Hypothalamus (tissue), 51 donors: ENCODE results near the gene SPAG5.

ENCODE experiments used
- DNase-seq, 51 donors: peaks; one replicate each; lab custom pipeline; 2025; lab: John Stamatoyannopoulos, UW

Gene SPAG5

DNA sequence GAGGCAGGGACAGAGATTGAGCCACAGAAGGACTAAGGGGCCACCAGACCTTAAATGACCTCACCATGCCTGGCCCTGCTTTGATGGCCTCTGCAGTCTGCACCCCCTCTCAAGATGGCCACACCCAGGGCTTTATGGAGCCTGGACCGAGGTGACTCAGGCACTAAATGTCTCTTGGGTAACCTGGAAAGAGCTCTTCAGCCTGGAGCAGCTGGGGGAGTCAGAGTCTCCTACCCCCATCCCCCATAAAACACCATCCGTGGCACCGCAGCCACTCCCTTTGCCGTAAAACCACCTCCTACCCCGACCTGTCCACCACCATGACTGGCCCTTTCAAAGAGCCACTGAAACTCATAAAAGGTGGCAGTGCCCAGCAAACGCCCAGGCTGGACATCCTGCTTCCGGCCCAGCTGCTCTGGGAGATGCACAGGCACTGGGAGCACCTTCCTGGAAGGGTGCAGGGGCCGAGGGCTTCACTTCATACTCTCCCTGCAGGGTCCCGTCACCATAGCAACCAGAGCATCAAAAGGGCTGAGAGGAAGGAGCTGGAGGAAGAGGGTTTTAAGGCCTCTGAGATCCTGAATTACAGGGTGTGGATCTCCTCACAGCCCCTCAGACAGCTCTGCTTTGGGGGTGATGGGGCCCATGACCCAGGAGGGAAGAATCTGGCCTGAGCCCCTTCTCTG, 70.4 kb downstream of the SPAG5 start:
- no peak for DNase-seq

DNA sequence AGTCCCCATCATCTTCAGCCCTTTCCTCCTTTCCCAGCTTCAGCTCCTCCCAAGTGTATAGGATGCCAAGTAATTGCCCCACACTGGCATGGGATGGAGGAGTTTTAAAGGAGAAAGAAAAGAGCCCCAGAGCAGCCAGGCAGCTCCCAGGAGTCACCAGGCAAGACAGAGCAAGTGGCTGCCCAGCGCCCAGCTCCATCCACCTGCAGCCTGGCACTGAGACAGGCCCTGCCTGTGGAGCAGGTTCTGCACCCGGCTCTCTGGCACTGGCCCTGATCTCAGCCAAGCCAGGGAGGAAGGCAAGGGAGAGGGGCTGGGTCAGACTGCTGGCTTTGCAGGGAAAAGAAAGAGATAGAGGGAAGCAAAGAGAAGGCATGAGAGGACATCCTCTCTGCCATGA, 71.0 kb downstream of the SPAG5 start:
- DNase-seq = no peak
